NCI-H774 (cell line): Measurements from ENCODE around the gene GAS7.

Experiments
- DNase-seq: peaks from one replicate; lab custom pipeline; 2025; lab: John Stamatoyannopoulos, UW

GAS7 gene

DNA sequence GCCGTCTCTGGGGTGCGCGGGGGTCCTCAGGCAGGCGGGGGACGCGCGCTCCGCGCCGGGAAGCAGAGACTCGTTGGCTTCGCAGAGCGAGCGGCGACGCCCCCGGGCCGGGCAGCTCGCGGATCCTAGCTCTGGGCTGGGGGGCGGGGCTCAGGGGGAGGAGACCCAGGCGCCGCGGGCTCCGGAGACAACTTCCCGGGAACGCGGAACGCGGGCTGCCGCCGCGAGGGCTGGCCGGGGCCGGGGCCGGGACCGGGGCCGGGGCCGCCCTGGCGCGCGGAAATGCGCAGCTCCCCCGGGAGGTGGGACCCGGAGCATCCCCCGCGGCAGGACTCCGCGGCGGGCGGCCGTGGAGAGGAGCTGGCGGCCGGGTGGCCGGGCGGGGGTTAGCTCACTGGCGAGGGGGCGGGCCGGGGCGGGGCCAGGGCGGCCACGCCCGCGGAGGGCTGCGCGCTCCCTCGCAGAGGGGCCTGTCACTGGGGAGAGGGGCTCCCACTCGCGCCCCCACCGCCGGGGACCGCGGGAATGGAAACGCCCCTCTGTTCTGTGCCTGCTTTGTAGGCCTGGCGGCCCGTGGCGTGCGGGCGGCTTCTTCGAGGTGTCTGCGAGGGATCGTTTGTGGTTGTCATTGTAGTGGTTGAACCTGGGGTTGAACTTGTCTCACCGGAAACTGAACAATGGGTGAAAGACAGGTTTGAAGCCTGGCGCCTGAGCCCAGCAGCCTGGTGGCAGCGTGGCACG, at the start of gene GAS7:
Gene GAS7 (minus strand): TSS at position 98 of the 741 bp plus-strand sequence.
- DNase-seq = no peak

DNA sequence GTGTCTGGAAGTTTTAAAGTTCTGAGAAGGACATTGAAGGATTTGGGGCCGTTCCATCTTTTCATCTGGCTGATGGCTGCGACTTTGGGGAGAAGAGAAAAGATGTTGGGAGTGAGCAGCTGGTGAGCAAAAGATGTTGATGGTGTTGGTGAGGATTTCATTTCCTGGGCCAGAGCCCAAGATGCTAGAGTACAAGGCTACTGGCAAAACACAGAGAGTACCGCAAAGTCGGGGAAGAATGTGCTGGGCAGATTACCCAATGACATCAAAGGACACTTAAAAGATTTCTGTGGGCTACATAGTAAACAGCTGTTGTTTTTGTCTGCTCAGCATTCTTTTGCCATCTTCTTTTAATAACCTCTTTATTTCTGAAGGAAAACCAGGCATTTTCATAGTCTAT, 49.4 kb upstream of the GAS7 start:
- no peak for DNase-seq

DNA sequence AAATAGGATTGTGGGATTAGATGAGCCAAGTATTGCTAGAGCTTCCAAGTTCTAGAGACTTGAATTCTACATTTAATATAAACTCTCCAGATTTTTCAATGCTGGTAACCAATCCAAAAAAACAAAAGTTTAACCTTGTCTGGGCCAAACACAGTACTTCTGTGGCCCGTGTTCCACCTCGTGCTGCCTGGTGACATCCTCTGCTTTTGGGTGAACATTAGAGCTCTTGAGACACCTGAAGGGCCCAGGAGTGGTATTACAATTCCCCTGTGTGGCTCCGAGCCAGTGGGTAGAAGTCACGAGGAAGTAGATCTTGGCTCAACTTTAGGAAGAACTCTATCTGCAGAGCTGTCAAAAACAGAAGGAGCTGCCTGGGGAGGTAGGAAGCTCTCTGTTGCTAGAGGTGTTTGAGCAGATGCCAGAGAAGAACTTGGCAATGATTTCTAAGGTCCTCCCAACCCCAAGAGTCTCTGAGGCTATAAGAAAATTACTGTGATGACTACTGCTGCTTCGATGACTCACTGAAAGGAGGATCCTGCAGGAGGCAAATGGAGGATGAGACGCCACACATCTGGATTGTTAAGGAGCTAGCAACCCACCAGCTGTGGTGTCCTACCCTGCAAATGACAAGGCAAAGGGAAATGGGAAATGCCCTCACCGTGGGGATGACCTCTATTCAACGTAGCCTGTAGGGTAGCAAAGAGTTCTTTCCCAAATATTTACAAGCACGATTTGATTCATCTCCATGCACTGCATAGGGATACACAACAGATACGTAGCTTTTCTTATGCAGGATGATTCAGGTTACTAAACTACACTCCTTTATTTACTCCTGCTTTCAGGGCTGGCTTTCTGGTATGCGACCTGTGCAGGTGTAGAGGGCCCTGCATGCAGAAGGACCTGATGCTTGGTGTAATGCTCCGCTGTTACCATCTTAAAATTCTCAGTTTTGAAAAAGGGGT, 45.8 kb upstream of the GAS7 start:
- DNase-seq = no peak

DNA sequence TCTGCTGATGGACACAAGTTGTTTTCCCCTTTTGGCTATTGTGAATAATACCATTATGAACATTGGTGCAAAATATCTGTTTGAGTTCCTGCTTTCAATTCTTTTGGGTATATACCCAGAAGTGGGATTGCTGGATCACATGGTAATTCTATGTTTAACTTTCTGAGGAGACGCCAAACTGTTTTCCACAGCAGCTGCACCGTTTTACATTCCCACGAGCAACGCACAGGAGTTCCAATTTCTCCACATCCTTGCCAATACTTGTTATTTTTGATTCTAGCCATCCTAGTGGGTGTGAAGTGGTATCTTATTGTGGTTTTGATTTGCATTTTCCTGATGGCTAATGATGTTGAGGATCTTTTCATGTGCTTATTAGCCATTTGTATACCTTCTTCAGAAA, 43.4 kb upstream of the GAS7 start:
- DNase-seq = no peak

DNA sequence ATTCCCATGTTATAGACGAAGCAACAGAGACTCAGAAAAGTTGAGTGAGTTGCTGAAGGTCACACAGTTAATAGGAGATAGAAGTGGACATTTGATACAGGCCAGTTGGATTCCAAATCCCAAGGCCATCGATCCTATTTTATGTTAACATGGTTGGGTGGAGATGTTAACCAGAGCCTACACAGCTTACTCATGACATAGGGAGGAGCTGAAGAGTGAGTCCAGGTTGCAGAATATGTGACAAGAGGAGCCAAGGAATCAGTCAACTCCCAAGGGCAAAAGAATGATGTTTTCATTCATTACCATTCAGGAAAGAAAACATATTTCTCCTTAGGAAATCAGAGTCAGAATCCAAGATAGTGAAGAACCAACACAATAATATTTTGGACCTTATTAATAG, 40.3 kb upstream of the GAS7 start:
- no peak for DNase-seq

DNA sequence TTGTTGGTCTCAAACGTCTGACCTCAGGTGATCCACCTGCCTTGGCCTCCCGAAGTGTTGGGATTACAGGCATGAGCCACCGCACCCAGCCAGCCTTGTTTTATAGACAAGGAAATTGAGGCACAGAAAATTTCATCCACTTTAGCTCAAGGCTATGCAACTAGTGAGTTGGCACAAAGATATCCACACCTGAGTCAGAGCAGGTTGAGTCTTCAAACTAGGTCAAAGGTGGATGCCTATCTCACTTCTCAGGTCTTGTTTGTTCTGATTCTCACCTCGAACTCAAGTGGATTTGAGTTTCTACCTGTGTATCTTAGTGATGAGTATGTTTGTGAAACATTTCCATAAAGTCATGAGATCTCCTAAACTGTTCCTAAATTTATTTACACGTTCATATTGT, 35.6 kb upstream of the GAS7 start:
- no peak for DNase-seq

DNA sequence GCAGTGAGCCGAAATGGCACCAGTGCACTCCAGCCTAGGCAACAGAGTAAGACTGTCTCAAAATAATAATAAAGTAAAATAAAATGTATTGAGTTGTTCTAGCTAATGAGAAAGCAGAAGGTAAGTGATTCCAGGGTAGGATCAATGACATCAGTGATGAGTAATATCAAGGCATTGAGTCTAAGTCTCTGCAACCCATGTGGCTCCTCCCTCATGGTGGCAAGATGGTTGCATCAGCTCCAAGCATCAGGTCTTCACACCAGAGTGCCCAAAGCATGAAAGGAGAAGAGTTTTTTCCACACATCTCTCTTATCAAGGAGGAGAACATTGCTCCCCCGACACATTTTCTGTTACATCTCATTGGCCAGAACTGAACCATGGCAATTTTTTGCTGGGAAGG, 34.8 kb upstream of the GAS7 start:
- no peak for DNase-seq

DNA sequence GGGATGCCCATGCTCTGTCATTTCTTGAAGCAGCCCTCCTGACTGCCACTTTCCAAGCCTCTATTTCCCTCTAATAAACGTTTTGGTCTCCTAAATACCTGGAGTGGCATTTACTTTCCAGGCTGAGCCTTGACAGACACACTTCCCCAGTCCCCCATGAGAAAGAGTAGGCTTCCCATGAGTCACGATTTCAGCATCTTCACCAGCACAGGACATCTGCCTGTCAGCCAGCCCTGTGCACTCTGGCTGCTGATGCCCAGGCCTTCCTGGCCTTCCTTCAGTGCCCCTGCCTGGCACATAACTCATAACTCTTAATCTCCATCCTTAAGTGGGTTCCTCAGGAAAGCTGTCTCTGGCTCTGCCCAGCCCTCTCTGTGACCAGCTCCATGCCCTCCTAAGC, 30.8 kb upstream of the GAS7 start:
- no peak for DNase-seq

DNA sequence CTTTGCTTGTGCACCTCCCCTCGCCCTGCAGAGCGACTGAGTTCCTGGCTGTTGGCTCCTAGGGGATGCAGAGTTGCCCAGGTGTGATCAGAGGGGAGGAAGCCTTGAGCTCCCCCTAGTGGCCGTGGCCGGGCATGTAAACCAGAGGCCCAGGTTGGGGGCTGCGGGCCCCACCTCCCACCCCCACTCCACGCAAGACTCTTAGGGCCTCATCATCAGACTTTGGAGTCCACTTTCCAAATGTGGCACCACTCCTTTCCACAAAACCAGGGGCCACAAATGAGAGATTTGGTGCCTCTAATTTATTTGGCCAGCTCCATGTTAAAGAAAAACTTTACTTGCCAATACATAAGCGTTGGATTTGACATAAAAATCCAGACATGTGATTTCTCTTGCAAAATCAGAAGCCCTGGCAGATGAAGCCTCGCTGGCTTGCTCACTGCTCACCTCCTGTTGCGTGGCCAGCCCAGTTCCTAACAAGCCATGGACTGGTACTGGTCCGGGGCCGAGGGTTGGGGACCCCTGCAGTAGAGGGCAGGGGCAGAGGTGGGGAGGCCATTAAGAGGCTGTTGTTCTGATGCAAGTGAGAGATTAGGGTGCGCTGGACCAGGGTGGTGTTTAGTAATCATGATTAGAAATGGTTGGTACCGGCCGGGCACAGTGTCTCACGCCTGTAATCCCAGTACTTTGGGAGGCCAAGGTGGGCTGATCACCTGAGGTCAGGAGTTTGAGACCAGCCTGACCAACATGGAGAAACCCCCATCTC, 28.7 kb upstream of the GAS7 start:
- no peak for DNase-seq

DNA sequence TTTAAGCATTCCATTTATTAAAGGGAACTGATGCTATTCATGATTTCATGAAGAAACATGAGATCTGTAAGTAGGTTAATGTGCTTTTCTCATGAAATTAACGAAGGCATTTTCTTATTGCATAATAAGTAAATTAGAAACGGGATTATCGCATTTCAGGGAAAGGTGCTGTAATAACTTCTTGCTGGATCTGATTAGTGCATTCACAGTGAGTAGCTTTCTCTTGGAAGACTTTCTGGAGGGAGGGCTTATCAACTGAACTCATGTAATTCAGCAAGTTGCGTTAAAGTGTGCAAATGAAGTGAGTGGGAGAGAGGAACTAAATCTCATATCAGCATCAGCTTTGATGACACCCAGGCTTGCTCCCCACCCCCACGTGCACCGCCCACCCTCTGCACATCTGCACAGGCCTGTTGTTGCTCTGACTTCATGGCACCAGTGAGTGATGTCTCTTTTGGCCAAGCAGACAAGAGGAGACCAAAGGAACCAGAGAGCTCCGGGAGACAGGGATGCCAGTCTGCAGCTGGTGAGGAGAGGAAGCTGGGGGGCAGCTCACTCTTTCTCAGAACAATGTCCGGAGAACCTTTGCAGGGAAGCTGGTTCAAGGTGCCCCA, 26.3 kb upstream of the GAS7 start:
- no peak for DNase-seq

DNA sequence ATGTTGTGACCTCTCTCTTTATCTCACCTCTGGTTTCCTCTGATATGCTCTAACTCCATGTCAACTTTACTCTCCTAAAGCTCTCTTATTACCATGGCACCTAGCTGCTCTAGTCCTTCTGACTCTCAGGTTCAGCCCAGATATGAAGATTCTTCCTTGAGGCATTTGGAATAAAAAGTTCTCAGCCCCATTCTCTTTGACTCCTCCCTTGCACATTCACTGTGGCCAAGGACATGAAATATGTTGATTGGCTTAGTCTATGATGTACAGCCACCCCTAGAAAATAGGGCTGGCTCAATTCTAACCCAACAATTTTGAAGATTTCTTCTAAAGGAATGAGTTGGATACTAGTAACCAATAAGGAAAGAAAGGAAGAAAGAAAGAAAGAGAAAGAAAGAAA, 20.8 kb upstream of the GAS7 start:
- DNase-seq = no peak

DNA sequence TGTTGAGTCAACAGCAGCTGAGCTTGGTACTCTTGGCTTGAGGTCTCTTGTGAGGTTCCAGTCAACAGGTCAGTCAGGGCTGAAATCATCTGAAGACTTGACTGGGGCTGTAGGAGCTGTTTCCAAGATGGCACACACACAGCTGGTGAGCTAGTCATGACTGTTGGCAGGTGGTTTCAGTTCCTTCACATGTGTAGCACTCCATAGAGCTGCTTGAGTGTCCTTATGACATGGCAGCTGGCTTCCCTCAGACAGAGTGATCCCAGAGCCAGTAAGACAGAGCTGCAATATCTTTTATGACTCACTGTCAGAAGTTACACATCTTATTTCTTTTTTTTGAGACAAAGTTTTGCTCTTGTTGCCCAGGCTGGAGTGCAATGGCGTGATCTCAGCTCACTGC, 19.5 kb upstream of the GAS7 start:
- no peak for DNase-seq

DNA sequence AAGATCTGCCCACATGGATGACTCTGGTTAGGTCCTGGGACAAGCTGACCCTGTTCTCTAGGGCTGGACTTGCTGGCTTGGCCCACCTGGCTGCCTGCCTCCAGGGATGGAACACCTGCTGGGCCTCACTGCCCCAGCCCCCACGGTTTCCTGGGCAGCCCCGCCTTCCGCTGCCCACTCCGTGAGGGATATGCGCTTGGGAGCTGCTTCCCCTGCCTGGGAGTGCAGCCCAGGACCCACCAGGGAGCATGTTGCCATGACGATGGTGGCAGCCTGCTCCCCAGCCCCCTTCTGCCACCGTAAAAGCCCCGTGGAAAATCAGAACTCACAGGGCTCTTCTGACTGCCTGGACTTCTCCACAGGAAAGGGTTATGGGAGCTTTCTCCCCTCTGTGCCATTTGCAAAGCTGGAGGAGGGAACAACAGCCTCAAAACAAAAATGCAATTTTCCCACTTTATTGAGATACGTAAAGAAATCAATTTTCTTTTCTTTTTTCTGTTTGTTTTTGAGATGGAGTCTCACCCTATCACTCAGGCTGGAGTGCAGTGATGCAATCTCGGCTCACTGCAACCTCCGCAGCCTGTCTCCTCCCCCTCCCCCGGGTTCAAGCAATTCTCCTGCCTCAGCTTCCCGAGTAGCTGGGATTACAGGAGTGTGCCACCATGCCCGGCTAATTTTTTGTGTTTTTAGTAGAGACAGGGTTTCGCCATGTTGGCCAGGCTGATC, 18.0 kb upstream of the GAS7 start:
- no peak for DNase-seq

DNA sequence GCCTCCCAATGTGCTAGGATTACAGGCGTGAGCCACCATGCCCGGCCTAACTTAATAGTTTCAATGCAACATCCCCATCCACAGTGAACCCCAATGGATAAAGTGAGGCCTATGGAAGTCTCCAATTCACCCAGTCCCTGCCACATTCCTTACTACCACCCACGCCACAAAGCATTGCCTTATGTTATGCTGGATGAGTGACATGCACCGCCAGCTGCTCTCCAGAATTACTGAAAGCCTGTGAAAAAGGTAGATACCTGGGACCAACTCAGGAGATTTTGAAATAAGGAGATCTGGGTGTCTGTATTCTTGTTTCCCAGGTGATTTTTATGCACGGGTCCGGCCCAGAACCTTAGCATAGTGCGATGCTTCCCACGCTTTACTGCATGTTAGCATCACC, 16.9 kb upstream of the GAS7 start:
- no peak for DNase-seq

DNA sequence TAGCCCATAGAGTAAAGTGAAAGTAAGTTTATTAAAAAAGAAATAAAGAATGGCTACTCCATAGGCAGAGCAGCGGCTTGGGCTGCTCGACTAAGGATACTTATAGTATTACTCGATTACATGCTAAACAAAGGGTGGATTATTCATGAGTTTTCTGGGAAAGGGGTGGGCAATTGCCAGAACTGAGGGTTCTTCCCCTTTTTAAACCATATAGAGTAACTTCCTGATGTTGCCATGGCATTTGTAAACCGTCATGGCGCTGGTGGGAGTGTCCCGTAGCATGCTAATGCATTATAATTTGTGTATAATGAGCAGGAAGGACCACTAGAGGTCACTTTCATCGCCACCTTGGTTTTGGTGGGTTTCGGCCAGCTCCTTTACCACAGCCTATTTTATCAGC, 13.3 kb upstream of the GAS7 start:
- DNase-seq = no peak

DNA sequence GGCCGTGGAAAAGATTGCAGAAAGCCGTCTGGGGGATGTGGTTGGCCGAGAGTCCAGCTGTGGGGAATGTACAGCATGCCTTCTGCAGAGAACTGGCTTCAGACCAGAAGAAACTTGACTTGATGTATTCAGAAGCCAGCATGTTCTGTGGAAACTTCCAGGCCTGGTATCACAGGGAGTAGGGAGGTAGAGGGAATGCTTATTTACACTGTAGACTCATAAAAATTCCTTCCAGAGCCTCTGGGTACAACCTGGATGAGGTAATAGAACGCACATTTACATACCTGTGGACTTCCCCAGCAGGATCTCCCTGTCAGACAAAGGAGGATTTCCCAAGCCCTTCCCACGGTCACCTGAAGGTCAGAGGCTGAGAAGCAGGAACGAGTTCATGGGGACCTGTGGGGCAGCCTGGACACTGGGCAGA, 11.8 kb upstream of the GAS7 start:
- DNase-seq = no peak

DNA sequence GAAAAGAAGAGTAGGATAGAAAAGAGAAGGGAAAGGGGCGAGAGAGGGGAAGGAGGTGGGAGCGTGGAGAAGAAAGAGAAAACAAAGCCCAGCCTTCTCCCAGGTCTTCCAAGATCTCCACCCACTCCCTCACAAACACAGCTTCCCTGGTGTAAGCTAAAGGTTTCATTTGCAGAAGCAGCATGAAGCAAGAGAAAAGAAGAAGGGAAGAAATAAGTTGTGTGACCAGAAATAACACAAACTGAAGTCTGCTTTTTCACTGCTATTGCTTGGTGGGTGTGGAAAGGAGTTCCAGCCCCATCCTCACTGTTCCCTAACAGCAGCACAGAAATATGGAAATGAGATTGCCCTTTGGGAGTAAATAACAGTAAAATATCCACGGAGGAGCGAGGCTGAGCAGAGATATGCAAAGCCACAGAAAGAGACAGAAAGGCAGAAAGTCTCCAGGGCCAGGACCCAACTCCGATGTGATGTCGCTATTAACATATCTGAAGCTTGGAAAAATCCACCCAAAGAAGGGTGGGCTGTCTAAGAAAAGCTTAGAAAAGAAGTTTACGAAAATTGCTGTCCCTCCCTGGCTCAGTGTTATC, 10.3 kb upstream of the GAS7 start:
- DNase-seq = no peak

DNA sequence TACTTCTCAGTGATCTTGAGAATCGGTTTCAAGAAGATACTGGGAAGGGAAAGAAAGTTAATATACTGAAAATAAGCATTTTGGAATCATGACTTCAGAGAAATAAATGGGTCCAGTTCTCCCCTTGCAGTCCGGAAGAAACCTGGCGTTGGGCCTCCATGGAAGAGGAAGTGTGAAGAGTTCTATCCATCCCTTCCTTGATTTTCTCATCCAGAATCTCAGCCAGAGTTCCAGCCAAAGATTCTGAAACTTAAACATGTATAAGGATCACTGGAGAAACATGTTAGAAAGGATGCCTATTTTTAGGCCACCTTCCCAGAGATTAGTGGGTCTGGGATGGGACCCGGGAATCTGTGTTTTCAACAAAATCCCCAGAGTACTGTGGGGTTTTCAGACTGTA, 8.7 kb upstream of the GAS7 start:
- DNase-seq = no peak

DNA sequence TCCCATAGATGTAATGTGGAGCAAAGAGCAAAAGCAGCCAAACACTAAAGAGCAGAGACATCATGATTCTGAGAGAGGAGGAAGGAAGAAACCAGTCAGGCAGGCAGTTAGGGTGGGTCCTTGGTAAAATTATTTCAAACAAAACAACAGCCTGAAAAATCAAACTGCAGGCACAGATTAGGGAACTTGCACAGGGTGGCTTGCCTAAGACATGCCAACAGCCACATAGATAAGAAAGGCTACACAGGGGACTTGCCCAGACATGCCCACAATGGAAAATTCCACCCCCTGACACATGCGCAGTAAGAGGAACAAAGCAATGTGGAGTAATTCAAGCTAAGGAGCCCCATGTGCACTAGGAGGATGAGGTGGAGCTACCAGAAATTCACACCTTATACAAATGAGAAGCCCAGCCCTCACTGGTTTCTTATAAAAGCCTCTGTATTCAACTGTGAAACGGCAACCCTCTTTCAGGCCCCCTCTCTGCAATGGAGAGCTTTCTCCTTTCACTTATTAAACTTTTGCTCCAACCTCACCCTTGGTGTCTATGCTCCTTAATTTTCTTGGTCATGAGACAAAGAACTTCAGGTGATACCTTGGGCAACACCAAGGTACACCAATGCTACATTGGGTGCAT, 7.3 kb upstream of the GAS7 start:
- DNase-seq = no peak

DNA sequence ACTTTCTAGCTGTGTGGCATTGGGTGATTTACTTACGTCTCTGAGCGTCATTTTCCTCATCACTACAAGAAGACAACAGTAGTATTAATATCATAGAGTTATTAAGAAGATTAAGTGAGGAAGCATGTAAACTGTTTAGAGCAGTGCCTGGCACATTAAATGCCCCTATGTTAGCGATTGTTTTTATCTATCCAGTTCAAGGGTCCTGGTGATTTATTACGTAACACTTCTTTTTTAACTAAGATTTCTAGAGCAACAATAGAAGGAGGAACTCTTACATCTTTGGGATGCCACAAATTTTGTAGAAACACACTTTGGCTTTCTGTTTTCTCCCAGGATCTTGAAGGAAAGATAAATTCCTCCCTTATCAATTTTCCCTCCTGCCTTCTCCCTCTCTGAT, 3.3 kb upstream of the GAS7 start:
- no peak for DNase-seq

DNA sequence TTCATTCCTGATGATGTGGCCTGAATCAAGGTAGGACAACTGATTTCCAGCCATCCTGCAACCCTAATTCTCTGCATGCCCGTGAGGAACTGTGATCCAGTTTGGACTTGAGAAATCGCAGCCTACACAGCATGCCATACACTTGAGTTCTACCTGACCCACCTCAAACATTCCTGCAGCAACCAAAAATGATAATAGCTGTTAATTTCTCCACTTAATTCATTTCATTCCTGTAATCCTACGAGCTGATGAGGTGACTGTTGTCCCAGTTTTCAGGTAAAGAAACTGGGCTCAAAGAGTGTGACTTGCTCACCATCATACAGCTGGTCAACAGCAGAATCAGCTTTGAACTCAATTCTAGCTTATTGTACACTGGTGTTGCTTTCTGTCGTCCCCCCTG, 2.2 kb upstream of the GAS7 start:
- no peak for DNase-seq
